Chondrocyte (in vitro differentiated cells): ENCODE results near the gene HIPK1. TPM values are rescaled to one million over a fixed set of nuclear protein-coding genes. Genes with fewer than 3 reads are reported as not detected.

Source experiments
- DNase-seq: peaks from one replicate; pipeline ENCODE4 v3.0.0; 2021; ENCODE audit warnings: mixed read lengths, low spot score
- H3K27ac Mint-ChIP-seq: one replicate; pipeline ENCODE4 v1.8.0; 2021; ENCODE audit warnings: mild to moderate bottlenecking, moderate library complexity, mixed read lengths; ENCODE audit not compliant: unreplicated experiment
- H3K27me3 Mint-ChIP-seq: 2 replicates; pipeline ENCODE4 v1.8.0; 2021; ENCODE audit warnings: low read depth, mixed read lengths
- H3K36me3 Mint-ChIP-seq: 2 replicates; pipeline ENCODE4 v1.8.0; 2021; ENCODE audit warnings: low read depth, mixed read lengths
- H3K4me1 Mint-ChIP-seq: 2 replicates; pipeline ENCODE4 v1.8.0; 2021; ENCODE audit warnings: low read depth, mild to moderate bottlenecking, mixed read lengths
- H3K4me3 Mint-ChIP-seq: one replicate; pipeline ENCODE4 v1.8.0; 2021; ENCODE audit warnings: mild to moderate bottlenecking, moderate library complexity, mixed read lengths; ENCODE audit not compliant: unreplicated experiment
- H3K9me3 Mint-ChIP-seq: 2 replicates; pipeline ENCODE4 v1.8.0; 2021; ENCODE audit warnings: low read depth, mixed read lengths
- total RNA-seq: library from RNA; stranded (reverse); gene quantifications from 3 replicates; pipeline ENCODE4 v1.2.1, GENCODE V29; 2021
- TF ChIP-seq, protein P1 (sequence below): fragments of 200-600 bp; sonication (generic); IDR thresholded peaks from 2 replicates; pipeline ENCODE4 v1.5.0; 2021; ENCODE audit warnings: antibody characterized with exemption, mild to moderate bottlenecking, moderate library complexity

Gene HIPK1
- total RNA-seq, 1 donor from 2014 or later, result 57.4 TPM

DNA sequence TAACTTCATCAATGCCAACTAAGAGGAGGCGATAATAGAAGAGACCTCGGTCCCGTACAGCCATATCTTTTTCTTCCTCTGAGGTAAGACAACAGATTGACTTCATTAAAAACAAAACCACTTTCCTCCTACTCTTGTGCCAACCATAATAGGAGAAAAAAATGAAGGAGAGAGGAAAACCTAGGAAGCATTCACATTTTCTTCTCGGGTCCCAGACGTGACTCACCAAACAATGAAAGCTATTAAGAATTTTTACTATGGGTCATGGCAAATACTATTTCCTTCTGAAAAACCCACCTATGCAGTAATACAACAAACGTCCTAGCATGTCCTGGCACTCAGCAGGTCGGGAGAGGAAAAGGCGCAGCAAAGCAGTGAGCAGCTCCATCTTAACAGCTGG lies 33.2 kb upstream of the HIPK1 start:
- H3K27ac Mint-ChIP-seq, result no peak overlapping the region
- no peak for DNase-seq
- H3K9me3 Mint-ChIP-seq, result no peaks in the 10 kb centered on the region
- H3K4me1 Mint-ChIP-seq, result peaks cover 22% of the 10 kb centered on the region
- TF ChIP-seq, protein P1, sequence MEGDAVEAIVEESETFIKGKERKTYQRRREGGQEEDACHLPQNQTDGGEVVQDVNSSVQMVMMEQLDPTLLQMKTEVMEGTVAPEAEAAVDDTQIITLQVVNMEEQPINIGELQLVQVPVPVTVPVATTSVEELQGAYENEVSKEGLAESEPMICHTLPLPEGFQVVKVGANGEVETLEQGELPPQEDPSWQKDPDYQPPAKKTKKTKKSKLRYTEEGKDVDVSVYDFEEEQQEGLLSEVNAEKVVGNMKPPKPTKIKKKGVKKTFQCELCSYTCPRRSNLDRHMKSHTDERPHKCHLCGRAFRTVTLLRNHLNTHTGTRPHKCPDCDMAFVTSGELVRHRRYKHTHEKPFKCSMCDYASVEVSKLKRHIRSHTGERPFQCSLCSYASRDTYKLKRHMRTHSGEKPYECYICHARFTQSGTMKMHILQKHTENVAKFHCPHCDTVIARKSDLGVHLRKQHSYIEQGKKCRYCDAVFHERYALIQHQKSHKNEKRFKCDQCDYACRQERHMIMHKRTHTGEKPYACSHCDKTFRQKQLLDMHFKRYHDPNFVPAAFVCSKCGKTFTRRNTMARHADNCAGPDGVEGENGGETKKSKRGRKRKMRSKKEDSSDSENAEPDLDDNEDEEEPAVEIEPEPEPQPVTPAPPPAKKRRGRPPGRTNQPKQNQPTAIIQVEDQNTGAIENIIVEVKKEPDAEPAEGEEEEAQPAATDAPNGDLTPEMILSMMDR, result no peak
- H3K36me3 Mint-ChIP-seq, result peaks cover 32% of the 10 kb centered on the region
- H3K4me3 Mint-ChIP-seq, result no peak overlapping the region
- no peaks in the 10 kb centered on the region for H3K27me3 Mint-ChIP-seq

DNA sequence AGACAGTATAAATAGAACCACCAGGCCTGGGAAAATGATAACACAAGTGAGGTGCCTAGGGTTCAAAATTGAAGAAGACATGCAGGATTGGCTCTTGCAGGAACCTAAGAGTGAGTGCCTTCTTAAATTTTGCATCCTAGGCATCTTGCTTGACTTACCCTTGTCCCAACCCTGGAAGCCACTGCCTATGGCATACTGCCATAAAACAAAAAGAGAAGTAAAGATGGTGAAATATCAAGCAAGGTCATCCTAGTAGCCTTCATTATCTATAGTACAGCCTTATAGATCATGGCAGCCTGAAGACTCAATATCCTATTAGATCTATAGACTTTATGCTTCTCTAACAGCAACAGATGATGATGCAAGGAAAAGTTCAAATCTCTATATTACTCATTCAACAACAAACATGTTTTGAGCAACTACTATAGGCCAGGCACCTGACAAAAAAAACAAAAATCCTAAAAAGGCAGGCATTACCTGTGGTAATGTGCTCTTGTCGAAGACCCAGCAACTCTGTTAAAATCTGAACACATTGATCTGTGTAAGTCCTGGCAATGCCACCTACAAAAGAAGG lies 30.8 kb upstream of the HIPK1 start:
- H3K27ac Mint-ChIP-seq, result no peak overlapping the region
- TF ChIP-seq, protein P1, result no peak

DNA sequence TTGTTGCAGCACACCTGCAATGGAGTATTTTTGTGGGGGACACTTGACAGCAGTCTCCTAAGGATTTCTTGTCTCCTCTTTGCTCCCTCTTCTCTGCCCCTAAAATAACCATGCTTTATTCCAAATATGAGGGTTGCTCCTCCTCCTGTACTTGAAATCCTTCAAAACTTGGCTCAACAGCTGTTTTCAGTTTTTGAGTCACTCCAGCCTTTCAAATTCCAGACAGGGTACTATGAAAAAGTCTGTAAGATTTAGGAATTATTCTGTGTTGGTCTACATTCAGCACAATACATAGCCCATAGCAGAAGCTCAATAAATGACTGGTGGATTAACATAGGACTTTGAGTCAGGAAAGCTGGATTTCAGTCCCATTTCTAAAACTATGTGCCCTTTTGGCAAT lies 30.0 kb upstream of the HIPK1 start:
- Mint-ChIP-seq H3K36me3 (peaks cover 35% of the 10 kb centered on the region), H3K27me3 (no peaks in the 10 kb centered on the region), H3K4me1 (peaks cover 39% of the 10 kb centered on the region), H3K4me3 (no peak overlapping the region), H3K27ac (no peak overlapping the region), H3K9me3 (no peaks in the 10 kb centered on the region)
- no peak for DNase-seq
- TF ChIP-seq, protein P1, result no peak

More for the DNA sequence above, 30.8 kb upstream of the HIPK1 start:
- no peak for DNase-seq
- Mint-ChIP-seq H3K36me3 (peaks cover 35% of the 10 kb centered on the region), H3K27me3 (no peaks in the 10 kb centered on the region), H3K4me1 (peaks cover 31% of the 10 kb centered on the region), H3K4me3 (no peak overlapping the region), H3K9me3 (no peaks in the 10 kb centered on the region)

DNA sequence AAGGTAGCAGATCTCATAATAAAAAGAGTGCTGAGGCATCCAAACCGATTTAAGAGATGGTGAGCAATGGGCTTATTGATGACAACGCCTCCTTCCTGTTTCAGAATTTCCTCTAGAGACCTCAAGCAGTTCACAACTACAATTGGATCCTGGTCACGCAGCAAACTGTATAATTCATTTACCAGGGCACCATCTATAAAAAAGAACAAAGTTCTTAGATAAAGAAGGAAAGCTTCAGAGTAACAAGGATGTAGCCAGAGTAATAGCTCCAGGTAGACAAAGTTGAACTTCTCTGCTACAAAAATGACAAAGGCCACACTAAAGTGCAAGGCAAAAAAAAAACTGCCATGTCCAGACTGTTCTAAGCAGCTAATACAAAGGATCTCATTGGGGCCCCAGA lies 27.9 kb upstream of the HIPK1 start:
- TF ChIP-seq, protein P1, result no peak
- Mint-ChIP-seq H3K4me3 (no peak overlapping the region), H3K27me3 (no peaks in the 10 kb centered on the region), H3K4me1 (peaks cover 45% of the 10 kb centered on the region), H3K27ac (no peak overlapping the region), H3K36me3 (peaks cover 26% of the 10 kb centered on the region), H3K9me3 (no peaks in the 10 kb centered on the region)
- DNase-seq, result no peak

DNA sequence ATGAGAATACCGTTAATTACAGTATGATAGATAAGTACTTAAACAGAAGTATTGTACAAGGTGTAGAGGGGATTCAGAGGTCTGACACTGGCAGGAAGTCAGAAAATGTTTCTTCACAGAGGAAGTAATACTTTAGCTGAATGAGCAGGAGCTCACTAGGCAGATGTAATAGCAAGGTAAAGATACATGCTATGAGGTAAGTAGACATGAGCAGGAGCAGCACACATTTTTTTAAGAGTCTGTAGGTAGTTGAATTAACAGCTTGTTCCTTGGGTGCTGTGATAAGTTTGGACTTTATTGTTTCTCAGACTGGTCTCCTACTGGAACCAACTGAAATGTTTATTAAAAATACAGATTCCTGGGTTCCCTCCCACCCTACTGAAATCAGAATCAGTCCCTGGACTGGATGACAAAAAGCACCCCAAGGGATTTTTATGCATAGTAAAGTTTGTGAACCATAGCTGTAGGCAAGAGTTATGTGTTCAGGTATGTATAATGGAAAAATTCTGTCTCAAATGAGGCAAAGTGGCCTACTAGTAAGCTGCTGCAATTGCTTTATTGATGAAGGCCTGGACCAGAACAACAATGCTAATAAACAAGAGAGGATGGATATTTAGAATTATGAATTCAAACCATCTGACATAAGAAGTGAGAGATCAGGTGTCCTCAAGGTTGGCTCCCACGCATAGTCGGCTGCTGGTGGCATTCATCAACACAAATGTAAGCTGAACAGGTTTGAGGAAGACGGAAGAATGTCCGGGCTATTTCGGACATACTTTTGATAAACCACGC lies 25.4 kb upstream of the HIPK1 start:
- Mint-ChIP-seq H3K36me3 (peaks cover 10% of the 10 kb centered on the region), H3K9me3 (no peaks in the 10 kb centered on the region), H3K4me3 (peak overlapping the region; percentile 96), H3K27me3 (no peaks in the 10 kb centered on the region), H3K4me1 (peaks cover 48% of the 10 kb centered on the region), H3K27ac (peak overlapping the region; percentile 100)
- TF ChIP-seq, protein P1, result no peak
- no peak for DNase-seq
